Skin epidermis (tissue), 12 donors: Measurements from ENCODE around the gene CDC42EP3.

Source experiments
- H3K27ac ChIP-seq, 21 experiments: fragments of 200-600 bp; sonication (generic) in 11 of 21; one replicate each; pipeline ENCODE4 v1.5.0; 2020; ENCODE audit warnings: mild to moderate bottlenecking in 3 of 21, inconsistent platforms in 2 of 21, moderate library complexity in 2 of 21
- H3K4me3 ChIP-seq, 7 experiments: fragments of 200-600 bp; sonication (generic) in 2 of 7; one replicate each; pipeline ENCODE4 v1.5.0; 2020; ENCODE audit warnings: inconsistent platforms in 2 of 7, mild to moderate bottlenecking in 2 of 7, moderate library complexity in 1 of 7

The CDC42EP3 gene

DNA sequence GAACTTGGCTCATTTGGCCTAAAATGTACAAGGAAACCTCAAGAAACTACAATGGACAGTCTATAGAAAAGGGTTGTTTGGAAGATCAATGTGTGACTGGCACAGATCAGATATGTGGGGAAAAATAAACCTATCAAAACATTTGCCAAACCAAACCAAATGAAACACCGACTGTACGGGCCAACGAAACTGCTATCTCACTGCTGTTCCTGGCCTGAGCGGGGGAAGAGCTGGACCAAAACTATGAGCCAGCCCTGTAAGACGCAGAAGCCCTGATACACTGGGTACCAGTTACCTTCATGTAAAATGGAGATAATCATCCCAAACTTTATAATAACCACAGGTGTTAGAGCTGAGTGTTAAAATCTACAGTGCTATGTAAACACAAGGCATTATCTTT, 11.7 kb downstream of the CDC42EP3 start:
- Histone ChIP-seq H3K27ac (peak overlapping the region in 1 of 21 experiments; percentile 6), H3K4me3 (no peak overlapping the region)

DNA sequence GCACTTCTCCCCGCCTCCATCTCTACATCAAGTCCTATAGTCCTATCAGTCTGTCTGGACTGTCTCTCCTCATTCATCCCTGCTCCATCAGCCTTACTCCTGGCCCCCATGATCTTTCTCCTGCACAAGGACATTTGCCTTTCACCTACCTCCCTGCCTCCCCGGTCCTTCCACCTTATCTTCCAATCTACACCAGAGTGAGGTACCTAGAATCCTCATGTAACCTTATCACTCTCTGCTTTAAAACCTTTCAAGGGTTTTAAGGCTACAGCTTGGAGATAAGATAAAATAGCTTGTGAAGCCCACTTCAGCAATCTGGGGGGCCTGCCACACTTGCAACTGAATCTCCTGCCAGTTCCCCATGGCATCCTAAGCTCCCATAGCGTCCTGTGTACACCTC, 12.8 kb downstream of the CDC42EP3 start:
- Histone ChIP-seq H3K27ac (peak overlapping the region in 2 of 21 experiments; percentile 11 to 69), H3K4me3 (no peak overlapping the region)

DNA sequence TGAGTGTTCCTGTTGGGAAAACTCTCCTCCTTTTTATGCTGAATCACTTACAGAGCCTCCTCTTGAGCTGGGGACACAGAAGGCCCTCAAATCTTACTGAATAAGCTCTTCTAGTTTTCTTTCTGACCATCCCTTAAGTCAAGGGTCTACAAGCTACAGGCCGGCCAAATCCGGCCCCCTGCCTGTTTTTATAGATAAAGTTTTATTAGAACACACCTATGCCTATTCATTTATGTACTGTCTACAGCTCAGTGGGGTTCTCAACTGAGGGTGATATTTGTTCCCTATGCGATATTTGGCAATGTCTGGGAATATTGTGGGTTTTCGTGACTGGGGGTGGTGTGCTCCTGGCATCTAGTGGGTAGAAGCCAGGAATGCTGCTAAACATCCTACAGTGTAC, 14.0 kb downstream of the CDC42EP3 start:
- H3K4me3 ChIP-seq, result no peak overlapping the region
- peak overlapping the region in 10 of 21 experiments; percentile 10 to 78 (median 52) for H3K27ac ChIP-seq

DNA sequence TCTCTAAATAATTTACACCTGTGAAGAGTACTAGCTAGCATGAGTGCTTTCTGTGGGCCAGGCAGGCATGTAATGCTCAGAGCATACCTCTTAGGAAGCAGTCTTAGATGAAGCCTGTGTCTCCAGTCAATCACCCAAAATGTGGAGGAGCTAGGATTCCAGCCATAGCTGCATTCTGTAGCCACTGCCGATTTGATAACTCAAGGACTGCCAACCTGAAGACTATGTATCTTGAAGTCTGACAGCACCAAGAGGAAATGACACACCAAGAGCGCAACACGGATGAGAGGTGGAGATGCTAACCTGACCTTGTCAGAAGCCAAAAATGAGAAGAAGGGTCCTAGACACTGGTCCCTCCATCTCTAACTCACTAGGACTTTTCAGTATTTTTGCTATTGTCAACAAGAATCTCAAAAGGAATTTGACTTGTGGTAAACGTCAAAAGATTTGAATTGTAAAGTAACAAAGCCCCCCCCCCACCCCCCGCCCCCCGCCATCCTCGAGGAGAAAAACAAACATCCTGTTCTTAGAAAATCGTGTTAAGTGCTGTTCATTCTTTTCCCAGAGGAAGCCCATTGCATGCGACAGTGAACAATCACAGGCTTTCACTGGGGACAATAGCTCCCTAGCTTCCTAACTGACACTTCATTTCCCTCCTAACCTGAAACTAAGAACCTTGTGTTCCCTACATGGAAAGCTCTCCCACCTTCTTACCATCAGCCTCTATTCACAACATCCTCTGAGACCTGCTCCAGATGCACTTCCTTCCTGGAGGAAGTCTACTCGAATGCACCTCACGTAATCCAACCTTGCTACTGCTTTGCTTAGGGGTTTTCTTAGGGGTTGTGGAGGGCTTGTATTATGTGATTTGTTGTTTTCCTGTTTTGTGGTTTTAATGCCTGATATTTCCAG, 14.7 kb downstream of the CDC42EP3 start:
- peak overlapping the region in 11 of 21 experiments; percentile 20 to 83 (median 50) for H3K27ac ChIP-seq
- no peak overlapping the region for H3K4me3 ChIP-seq

DNA sequence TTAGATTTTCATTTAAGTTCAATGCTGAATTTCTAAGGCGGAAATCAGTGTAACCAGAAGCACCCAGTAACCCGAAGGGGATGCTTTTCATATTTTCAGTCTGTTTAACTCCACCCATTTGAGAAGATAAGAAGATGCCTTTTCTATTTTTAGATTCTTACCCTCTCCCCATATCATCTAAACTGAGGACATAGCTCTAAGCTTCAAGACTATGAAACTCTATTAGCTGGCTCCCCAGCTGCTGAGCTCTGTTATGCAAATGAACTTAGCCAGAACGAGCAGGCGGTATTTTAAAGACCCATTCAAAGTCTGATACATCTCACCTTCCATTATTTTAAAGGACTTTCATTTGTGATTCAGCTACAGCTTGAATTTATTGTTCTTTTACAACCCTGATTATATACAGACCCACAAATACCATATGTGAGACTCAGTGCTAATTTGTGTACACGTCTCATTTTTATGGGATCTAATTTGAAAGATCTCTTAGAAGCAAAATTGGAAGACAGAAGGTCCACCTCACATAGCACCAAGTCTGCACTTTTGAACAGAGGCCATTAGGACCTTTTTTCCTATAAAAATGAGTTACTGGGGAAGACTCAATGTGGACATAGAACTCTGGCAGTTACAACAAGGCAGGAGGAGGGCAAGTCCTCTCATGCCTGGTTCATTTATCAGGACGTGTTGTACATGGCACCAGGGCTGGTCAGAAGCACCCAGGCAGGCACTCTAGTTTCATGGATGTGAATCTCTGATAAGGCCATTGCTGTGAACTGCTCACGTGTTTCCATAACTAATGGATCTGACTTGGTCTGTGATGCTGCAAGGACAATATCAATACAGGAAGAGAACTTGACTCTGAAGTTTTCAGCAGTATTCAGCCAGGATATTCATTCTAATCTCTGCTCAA, 16.3 kb downstream of the CDC42EP3 start:
- peak overlapping the region in 12 of 21 experiments; percentile 46 to 84 (median 66) for H3K27ac ChIP-seq
- no peak overlapping the region for H3K4me3 ChIP-seq

DNA sequence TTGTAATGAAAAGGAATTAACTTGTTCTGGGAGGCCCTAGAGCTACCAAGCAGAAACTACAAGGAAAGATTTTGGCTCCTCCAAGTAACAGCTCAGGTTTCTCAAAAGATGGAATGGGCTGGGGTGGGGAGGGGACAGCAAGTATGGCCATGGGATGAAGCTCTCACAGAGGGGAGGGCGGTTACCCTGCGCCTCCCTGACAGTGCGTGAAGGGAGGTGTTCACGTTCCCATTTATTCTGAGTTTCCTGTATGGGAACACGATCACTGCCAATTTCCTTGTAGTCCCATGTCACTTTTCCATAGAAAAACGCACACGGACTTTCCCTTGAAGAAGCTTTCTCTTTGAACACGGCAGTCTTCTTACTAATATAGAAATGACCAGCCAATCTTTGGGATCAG, 17.0 kb downstream of the CDC42EP3 start:
- H3K4me3 ChIP-seq, result no peak overlapping the region

DNA sequence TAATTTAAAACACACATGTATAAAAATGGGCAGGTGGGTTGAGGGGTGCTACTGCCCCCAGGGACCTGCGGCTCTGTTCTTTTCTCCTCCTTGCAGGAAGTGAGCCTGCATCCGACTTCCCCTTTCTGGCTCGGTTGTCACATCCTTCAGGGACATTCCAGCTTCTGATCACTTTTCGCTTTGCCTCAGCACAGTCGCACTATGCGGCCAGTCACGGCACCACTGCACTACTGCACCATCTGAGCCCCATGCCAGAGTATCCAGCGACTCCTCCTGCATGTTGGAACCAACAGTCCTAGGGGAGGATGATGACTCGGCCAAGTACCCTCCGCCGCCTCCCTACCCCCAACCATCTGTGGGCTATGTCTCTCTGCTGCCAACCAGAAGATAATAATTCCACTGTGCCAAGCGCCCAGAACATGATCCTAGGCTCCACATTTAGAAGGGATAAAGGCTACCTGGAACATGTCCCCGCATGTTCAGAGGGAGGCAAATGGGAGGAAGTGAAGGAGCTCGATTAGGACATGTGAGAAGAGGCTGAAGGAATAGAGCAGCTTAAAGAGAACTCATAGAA, 17.6 kb downstream of the CDC42EP3 start:
- Histone ChIP-seq H3K4me3 (no peak overlapping the region), H3K27ac (peak overlapping the region in 17 of 21 experiments; percentile 6 to 84 (median 64))

More for the DNA sequence above, 17.0 kb downstream of the CDC42EP3 start:
- peak overlapping the region in 18 of 21 experiments; percentile 6 to 84 (median 64) for H3K27ac ChIP-seq

DNA sequence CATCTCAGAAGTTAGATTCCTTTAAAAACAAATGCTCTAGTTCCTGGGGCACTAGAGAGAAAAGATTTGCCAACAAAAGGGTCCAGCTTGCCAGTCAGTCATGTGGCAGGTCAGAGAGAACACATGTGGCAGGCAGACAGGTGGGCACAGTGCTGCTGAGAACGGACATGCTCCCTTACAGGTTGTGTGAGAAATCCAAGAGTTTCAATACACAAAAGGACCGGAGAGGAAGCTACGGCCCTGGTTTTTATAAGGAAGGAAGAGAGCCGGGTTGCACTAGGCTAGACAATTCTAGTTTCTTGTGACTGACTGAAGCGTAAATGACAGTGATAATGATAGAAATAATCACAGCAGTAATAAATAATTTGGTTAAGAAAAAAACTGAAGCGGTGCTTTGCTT, 18.3 kb downstream of the CDC42EP3 start:
- H3K4me3 ChIP-seq, result no peak overlapping the region
- H3K27ac ChIP-seq, result peak overlapping the region in 18 of 21 experiments; percentile 9 to 84 (median 55)

DNA sequence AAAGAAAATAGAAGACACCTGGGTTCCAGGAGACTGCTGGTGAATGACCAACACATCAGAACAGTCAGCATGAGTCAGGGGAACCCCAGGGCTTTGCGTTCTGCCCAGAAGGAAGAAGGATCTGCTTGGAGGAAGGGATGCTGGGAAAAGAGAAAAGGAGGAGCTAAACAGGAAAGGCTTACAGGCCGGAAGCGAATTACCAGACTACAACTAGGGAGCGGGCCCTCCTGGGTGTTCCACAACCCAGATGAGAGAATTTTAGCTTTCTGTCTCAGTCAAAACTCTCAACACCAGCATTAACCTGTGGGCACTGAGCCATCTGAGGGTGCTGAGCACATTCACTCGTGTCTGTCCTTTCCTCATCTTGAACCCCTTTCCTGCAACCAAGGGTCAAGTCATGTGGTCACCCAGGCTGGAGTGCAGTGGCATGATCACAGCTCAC, 19.2 kb downstream of the CDC42EP3 start:
- Histone ChIP-seq H3K27ac (peak overlapping the region in 15 of 21 experiments; percentile 12 to 84 (median 61)), H3K4me3 (no peak overlapping the region)

DNA sequence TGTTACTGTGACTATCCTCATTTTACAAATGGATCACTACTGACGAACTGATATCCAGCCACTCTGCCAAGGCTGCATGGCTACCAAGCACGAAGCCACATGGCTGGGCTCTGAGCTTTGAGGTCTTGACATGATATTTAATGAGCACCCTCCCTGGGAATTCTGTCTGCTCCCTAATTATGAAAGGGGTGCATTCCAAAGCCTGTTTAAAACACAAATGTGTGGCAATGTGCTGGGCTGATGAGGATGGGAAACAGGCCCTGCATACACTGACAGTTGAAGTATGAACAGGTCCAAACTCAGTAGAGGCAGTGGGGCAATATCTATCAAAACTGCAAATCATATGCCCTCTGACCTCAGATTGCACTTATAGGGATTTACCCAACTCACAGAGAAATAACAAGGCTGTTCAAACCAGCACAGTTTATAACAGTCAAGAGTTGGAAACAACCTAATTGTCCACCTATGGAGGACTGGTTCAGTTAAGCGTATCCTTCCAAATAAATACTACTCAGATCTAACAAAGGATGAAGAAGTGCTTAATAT, 20.8 kb downstream of the CDC42EP3 start:
- Histone ChIP-seq H3K4me3 (no peak overlapping the region), H3K27ac (peak overlapping the region in 4 of 21 experiments; percentile 16 to 92 (median 41))

DNA sequence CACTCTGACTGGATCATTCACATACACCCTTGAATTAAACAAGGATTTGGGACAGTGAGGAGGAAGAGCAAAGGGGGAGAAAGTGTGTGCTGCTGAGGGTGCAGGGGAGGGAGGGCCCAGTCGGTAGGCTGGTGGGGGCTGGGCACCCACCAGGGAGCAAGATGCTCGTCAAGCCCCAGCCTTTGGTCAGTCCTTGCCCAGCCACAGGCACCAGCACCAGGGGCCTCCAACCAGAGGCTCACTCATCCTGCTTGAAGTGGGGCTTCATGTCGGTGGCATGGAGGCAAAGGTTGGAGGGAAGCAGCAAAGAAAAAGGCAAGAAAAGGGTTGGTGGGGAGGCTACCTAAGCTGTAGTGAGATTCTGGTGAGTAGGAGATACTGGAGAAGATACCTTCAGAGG, 21.9 kb downstream of the CDC42EP3 start:
- Histone ChIP-seq H3K27ac (peak overlapping the region in 5 of 21 experiments; percentile 6 to 92 (median 63)), H3K4me3 (no peak overlapping the region)

DNA sequence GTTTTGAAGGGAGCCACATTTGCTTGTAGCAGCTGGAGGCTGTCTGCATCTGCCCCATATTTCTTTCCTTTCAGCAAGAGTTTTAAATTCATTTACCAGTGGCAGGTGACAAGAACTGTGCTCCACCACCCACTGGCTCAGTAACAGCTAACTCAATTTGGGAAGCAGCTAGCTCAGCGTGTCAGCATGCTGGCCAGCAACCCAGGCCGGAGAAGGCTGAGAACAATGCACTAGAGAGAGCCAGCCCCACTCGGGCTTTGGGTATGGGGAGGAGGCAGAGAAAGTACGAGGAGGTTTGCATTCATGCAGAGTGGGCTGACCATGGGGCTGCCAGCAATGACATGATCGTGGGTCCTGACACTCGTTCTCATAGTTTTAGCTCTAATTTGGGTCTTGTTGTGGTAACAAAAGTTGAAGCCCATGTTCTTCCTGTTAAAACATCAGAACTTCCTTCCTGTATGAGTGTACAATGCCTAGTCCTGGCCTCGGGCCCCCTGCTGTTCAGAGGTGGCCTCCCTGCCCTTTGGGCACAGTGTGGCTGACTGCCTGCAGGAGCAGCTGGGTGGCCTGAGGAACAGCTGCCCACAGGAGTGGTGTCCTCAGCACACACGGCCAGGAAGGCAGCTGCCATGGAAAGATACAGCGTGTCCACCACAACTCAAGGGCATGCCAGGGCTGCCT, 23.0 kb downstream of the CDC42EP3 start:
- H3K4me3 ChIP-seq, result no peak overlapping the region

DNA sequence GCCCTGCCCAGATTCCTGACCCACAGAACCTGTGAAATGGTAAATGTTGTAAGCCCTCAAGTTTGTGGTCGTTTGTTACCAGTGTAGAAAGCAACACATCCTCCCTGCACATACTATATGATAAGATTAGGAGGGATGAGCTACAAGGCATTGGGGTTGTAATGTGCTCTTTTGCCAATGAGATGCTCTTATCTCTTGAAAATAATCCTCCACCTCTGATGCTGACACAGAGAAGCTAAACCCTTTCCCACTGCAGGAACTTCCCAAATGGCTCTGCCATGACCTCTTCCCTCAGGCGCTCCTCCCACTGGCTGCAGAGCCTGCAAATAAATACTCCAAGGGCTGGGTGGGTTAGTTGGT, 23.5 kb downstream of the CDC42EP3 start:
- no peak overlapping the region for H3K4me3 ChIP-seq
- H3K27ac ChIP-seq, result peak overlapping the region in 17 of 21 experiments; percentile 14 to 92 (median 58)

More for the DNA sequence above, 23.0 kb downstream of the CDC42EP3 start:
- peak overlapping the region in 18 of 21 experiments; percentile 14 to 92 (median 58) for H3K27ac ChIP-seq

DNA sequence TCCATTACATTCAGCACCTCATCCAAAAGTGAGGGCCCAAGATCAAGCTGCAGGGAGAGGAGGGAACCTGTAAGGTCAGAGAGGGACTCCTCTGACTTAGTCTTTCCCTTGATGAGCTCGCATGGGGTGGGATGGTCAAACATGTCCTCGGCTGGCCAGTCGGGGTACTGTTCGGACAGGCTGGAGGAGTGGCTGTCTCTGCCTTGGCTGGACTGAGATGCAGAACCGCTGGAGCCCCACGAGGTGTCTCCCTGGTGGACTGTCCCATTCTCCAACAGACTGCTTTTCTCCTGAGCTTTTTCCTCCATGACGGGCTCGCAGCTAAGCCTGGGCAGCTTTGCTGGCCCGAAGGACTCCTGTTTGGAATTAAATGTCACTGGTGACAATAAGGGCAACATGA, 25.6 kb downstream of the CDC42EP3 start:
- H3K27ac ChIP-seq, result peak overlapping the region in 10 of 21 experiments; percentile 0 to 92 (median 28)

DNA sequence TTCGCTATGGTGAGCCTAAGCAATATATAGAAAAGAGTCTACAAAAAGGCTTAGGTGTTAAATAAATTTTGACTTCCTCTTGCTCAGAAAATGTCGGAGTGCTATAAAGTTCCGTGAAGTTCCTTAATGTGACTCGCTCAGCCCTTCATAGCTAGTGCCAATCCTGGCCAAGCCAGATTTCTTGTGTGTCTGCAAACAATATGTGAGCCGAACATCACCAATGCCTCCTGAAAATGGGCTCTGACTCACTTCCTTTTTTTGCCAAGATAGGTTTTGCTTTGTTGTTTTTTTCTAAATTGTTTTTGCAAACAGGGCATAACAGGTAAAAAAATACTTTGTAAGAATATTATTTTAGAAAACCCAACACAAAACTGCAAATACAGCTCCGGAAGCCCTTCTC, 26.1 kb downstream of the CDC42EP3 start:
- H3K4me3 ChIP-seq, result no peak overlapping the region
- peak overlapping the region in 9 of 21 experiments; percentile 0 to 92 (median 39) for H3K27ac ChIP-seq

More for the DNA sequence above, 25.6 kb downstream of the CDC42EP3 start:
- no peak overlapping the region for H3K4me3 ChIP-seq

DNA sequence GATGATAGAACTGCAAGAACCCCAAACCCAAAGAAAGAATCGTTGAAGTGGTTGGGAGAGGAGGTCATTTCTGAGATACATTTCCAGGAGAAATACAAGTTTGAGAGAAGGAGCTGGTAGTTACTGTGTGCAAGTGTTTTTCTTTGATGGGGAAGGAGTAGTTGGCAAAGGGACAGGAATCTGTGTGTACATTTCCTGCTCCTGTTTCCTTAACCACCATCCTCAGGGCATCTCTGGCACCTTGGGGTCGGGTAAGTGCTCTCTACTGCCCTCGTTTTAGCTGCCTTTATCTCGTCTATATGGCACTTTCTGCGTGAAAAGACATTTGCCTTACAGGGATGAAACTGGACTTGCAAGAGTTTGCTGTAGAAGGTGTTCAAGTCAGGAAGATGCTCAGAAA, 27.3 kb downstream of the CDC42EP3 start:
- no peak overlapping the region for H3K27ac ChIP-seq
- no peak overlapping the region for H3K4me3 ChIP-seq

DNA sequence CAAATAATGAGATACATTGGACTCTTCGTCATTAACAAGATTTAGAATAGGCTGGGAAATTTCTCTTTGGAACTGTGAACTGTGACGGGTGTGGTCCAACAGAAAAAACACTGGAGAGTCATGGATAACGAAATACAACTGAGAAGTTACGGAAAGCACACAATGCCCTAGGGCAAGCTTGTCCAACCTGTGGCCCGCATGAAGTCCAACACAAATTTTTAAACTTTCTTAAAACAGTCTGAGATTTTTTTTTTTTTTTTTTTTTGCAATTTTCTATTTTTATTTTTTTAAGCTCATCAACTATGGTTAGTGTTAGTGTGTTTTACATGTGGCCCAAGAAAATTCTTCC, 27.7 kb downstream of the CDC42EP3 start:
- no peak overlapping the region for H3K4me3 ChIP-seq
- no peak overlapping the region for H3K27ac ChIP-seq

DNA sequence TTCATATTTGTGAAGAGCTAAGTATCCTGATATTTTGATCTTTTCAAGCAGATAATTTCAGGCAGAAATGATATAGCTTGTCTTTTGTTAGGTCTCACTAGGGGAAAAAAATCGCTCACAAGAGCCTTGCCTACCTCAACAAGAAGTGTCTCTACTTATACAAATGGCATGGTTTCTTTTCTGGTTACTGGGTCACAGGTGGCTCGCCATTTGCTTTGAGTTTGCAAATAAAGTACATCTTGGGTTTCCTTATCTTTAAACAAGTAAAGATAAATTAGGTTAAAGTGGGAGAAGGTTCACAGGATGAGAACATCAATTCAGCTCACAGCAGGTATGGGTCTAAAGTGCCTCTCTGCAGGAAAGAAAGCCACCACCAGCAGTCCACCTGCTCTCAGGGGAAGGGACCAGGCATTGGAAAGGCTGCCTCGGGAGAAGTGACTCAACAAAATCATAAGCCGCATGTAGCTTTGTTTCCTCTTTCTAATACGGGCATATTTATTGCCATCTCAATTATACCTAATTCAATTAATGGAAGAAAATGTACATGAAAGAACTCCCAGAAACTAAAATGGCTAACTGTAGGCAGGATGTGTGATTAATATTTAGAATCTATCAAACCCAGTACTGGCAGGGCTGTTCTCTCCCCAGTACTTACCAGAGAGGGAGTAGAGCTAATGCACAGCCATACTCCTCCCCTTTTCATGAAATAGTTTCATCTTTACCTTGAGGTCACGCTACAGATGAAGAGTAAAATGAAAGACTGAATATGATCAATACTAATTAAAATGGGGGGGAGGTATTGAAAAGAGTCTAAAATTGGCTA, 28.3 kb downstream of the CDC42EP3 start:
- peak overlapping the region in 3 of 21 experiments; percentile 21 to 50 (median 36) for H3K27ac ChIP-seq
- no peak overlapping the region for H3K4me3 ChIP-seq
